NCI-H2029 treated with DMSO at 0.1 percent for 48 hours (cell line): Measurements from ENCODE around the gene TEX19.
"Not testable (repeated sequence)": the region's sequence is repeated elsewhere in the genome, so short reads cannot be mapped to it uniquely, and the experiment has no call there.

Experiments
- DNase-seq: peaks from one replicate; lab custom pipeline; 2025; lab: John Stamatoyannopoulos, UW

The TEX19 gene

GRCh38 chr17:82356845-82357355 lies 2.1 kb upstream of the TEX19 start:
- DNase-seq: no peak

GRCh38 chr17:82357394-82357793 lies 1.7 kb upstream of the TEX19 start:
- no peak for DNase-seq

GRCh38 chr17:82359451-82360074 lies 516 bp downstream of the TEX19 start:
- not testable (repeated sequence) for DNase-seq

GRCh38 chr17:82361885-82362633 lies 3.0 kb downstream of the TEX19 start:
- no peak for DNase-seq

GRCh38 chr17:82365606-82366295 lies 6.7 kb downstream of the TEX19 start:
- DNase-seq: no peak

- DNase-seq: no peak
These were observed 7.7 kb downstream of the TEX19 start for GRCh38 chr17:82366749-82367148.

GRCh38 chr17:82367724-82368524 lies 8.9 kb downstream of the TEX19 start:
- no peak for DNase-seq

- no peak for DNase-seq
These were observed 10.2 kb downstream of the TEX19 start for GRCh38 chr17:82369211-82369610.

- DNase-seq: no peak
These were observed 11.7 kb downstream of the TEX19 start for GRCh38 chr17:82370471-82371332.

- DNase-seq: no peak
These were observed 12.5 kb downstream of the TEX19 start, which contains the start of gene UTS2R for GRCh38 chr17:82371333-82372248. UTS2R (plus strand) TSS chr17:82371765; CDS start chr17:82374325, 2,560 bp downstream.

GRCh38 chr17:82372249-82373071 lies 13.4 kb downstream of the TEX19 start:
- no peak for DNase-seq

- DNase-seq: not testable (repeated sequence)
These were observed 14.0 kb downstream of the TEX19 start for GRCh38 chr17:82373072-82373452.

- no peak for DNase-seq
These were observed 14.9 kb downstream of the TEX19 start for GRCh38 chr17:82373731-82374625.

- DNase-seq: no peak
These were observed 15.7 kb downstream of the TEX19 start for GRCh38 chr17:82374626-82375331.

GRCh38 chr17:82375359-82376041 lies 16.5 kb downstream of the TEX19 start:
- no peak for DNase-seq

GRCh38 chr17:82376042-82376730 lies 17.1 kb downstream of the TEX19 start:
- no peak for DNase-seq
